ENCODE results near the gene PHOX2A.

The PHOX2A gene

DNA sequence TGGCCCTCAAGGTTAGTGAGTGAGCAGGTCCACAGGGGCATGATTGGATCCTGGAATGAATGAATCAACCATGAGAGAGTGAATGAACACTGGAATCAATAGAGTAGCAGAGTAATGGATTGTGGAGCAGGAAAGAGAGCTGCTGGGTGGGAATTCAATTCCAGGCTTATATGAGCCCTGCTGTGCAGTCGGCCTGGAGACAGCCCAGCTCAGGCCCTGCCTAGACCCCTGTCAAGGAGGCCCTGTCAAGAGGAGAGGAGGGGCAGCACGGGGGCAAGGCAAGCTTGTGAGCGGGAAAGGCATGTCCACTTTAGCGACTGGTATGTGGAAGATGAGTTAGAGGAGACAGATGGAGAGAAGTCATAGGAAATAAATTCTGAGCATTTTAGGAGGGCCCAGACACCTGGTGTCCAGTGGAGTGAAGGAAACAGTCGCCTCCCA lies 53.3 kb downstream of the PHOX2A start:
- H3K4me3 ChIP-seq (ENCODE audit: low read length): no peak overlapping the region

GRCh38 chr11:72189455-72190250 lies 54.3 kb downstream of the PHOX2A start:
- no peak overlapping the region for H3K4me3 ChIP-seq (ENCODE audit: low read length)
- DNase-seq (ENCODE audit: low read depth): no peak

More for the DNA sequence above, 53.3 kb downstream of the PHOX2A start:
- no peak for TF ChIP-seq CTCF (IDR thresholded peaks at IDR 0.05; ENCODE audit: insufficient read depth, low read depth, low read length, missing control alignments)
- no peak for DNase-seq (ENCODE audit: low read depth)

More at GRCh38 chr11:72189455-72190250, 54.3 kb downstream of the PHOX2A start:
- TF ChIP-seq CTCF (IDR thresholded peaks at IDR 0.05; ENCODE audit: insufficient read depth, low read depth, low read length, missing control alignments): no peak

Measured in epithelial cell of esophagus (primary cell).